Hippocampal formation (tissue), 2 donors: ENCODE results near the gene HES7.
"Not testable (repeated sequence)": the region's sequence is repeated elsewhere in the genome, so short reads cannot be mapped to it uniquely, and the experiment has no call there.

Source experiments
- DNase-seq, 2 donors: peaks; one replicate each; lab custom pipeline; 2025; lab: John Stamatoyannopoulos, UW

The HES7 gene

GRCh38 chr17:8122422-8122923 lies 1.4 kb downstream of the HES7 start:
- no peak for DNase-seq

DNA sequence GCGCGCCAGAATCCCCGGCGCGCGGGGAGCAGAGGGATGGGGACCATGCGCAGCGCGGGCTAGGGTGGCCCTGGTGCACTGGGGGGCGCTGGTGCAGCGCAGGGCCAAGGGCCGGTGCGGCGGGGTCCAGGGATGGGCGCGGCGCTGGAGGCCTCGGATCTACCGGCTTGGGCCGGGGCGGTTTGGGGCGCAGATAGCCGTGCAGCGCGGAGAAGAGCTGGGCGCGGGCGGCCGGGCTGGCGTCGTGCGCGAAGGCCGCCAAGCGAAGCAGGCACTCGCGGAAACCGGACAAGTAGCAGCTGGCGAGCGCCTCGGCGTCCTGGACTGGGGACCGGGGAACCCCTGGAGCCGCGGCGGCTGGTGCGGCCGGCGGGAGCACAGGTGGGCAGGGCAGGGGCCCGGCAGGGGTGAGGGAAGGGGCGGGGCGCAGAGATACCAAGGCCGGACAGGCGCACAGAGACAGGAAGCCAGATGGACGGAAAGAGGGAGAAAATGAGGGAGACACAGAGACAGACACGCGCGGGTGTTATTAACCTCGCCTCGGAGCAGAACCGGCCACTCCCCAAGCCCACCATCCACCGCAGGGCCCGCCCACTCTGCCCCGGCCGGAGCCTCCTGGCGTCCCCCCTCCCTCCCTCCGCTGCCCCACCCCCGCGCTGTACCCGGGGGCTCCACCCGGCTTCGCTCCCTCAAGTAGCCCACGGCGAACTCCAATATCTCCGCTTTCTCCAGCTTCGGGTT lies 2.1 kb downstream of the HES7 start:
- peak; percentile 68 to 74 for DNase-seq

DNA sequence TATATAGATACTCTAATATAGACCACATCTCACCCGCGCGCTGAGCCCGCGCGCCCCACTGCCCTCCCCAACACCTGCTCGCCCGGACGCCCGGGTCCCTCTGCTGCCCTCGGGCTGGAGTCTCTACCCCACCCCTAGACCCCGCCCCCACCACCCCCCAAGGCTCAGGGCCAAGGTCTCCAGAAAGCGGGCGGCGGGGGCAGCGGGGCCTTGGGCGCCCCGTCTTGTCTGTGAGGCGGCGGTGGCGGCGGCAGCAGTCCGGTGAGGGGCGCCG lies 2.6 kb downstream of the HES7 start:
- no peak for DNase-seq

DNA sequence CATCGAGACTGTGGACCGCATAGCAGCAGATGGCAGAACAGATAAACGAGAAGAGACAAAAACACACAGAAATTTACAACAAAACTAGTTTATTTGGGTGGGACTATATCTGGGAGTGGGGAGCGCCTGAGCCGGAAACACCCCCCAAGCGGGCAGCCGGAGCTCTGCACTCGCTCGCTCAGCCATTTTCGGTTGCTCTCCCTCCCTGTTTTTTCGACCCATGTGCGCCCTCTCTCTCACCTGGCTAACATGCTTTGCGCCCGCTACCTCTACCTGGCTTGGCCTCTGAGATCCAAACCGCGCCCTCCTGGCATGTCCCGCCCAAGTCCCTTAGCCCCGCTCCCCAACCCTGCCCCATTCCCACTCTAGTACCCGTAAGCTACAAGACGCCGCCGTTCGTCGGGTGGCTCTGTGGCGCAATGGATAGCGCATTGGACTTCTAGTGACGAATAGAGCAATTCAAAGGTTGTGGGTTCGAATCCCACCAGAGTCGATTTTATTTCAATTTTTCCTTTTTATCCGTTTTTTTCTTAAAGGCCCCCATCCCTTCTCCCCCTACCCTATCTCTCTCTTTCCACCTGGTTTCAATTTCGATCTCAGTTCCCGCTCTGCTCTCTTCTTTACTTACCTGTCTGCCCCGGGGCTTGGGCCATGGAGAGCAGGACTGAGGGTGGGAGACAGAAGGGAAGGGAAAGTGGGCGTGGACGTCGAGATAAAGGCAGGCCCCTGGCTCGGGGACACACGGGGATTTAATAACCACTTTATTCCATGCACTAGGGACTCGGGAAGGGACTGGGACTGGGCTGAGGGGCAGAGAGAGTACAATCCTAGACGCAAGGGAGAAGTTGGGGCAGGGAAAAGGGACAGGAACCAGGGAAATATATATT lies 3.1 kb downstream of the HES7 start:
- peak in 1 of 2 donors; percentile 33 for DNase-seq

- DNase-seq, result peak; percentile 75 to 83
Observed at GRCh38 chr17:8119581-8120519, 4.1 kb downstream of the HES7 start.

- peak; percentile 74 to 83 for DNase-seq
Observed at GRCh38 chr17:8118769-8119580, 4.9 kb downstream of the HES7 start.

- no peak for DNase-seq
Observed at GRCh38 chr17:8117980-8118768, 5.7 kb downstream of the HES7 start, which contains the start of gene ALOXE3. Gene ALOXE3, minus strand, starts transcription at chr17:8118514. Its CDS starts 524 bp downstream, at chr17:8117990.

GRCh38 chr17:8117367-8117979 lies 6.4 kb downstream of the HES7 start:
- no peak for DNase-seq

DNA sequence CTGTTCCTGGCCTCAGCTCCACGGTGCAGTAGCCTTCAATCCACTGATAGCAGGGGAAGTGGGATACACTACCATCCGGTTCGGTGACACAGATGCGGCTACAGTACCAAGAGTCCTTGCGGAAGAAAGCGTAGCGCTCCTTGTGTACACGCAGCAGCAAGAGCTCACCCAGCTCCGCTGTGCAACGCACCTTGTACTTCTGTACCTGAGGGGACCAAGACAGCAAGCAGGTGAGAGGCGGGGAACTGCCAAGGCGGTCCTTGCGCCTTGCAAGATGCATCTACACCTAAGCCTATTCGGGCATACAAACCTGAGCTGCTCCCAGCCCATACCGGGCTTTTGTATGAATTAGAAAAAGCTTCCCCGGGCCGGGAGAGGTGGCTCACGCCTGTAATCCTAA lies 7.1 kb downstream of the HES7 start:
- DNase-seq, result no peak

- no peak for DNase-seq
Observed at GRCh38 chr17:8110907-8111306, 13.0 kb downstream of the HES7 start.

- no peak for DNase-seq
Observed at GRCh38 chr17:8110456-8110804, 13.5 kb downstream of the HES7 start.

DNA sequence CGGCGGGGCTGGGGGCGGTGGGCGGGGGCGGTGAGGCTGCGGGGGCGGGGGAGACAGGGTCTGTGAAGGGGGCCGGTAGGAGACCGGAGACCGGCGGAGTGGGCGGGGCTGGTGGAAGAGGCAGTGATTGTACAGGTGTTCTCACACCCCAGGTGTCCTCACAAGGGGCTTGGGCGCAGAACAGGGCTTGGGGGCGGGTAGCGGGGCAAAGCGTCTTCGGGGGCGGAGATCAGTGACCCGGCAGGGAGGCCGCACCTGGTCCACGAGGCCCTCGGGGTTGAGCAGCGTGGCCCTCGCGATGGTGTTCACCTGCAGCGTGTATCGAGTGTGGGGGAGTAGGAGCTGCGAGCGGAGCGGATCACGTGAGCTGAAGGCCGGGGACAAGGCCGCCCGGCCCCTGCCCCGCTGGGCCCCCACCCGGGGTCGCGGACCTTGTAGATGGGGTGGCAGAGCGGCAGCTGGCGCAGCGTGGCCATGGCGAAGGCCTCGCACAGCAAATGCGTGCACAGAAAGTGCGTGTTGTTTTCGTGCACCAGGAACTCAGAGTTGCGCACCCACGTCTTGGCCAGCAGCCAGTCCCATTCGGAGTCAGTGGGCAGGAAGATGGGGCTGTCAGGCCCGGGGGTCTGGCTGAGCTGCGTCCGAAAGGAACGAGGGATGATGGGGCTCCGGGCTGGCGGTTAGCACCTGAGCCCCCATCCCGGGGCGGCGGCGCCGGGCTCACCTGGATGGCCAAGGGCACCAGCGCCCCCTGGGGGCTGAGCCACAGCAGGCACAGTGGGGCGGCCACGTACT lies 14.0 kb downstream of the HES7 start:
- DNase-seq, result no peak

DNA sequence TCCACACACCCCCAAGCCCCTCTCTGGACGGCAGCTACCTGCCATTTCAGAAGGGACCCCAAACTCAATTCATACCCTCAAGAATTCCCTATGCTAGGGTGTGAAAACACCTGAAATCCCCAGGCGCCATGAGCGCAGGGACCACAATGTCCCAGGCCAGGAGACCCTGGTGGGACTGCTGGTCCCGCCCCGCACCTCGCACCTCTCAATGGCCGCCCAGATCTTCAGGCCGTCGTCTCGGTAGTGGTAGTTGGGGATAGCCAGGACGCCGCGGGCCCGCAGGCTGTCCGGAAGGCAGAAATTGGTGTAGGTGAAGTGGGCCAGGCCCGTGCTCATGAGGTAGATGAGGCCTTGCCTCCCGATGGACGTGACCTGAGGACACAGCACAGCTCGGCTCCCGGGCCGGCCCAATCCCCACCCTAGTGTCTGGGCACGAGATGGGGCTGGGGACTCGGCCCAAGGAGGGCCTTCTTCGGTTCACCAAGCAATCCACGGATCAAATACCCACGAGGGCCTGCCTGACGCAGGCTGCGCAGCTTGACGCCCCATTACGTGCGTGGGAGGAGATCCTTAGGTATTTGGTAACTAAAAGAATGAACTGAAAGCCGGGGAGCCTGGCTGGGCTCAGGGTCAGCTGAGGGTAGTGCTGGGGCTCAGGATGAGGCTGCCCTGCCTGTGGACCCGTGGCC lies 14.8 kb downstream of the HES7 start:
- no peak for DNase-seq

GRCh38 chr17:8106980-8107379 lies 16.9 kb downstream of the HES7 start:
- not testable (repeated sequence) for DNase-seq

GRCh38 chr17:8105957-8106398 lies 17.9 kb downstream of the HES7 start:
- DNase-seq, result no peak

- no peak for DNase-seq
Observed at GRCh38 chr17:8104911-8105310, 19.0 kb downstream of the HES7 start.

- no peak for DNase-seq
Observed at GRCh38 chr17:8103549-8103948, 20.4 kb downstream of the HES7 start.

DNA sequence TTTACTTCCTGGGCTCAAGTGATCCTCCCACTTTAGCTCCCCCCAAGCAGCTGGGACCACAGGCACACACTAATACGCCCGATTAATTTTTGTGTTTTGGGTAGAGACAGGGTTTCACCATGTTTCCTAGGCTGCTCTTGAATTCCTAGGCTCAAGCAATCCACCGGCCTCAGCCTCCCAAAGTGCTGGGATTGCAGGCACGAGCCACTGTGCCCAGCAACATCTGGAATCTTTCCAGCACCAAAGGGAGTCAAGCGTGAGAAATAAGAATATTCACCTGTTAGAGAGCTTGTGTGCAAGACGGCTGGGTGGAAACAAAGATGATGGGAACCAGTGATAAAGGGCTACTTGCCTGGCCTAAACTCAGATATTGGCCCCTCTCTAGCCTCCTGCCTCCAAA lies 22.2 kb downstream of the HES7 start:
- no peak for DNase-seq
